GM19463 (cell line): ENCODE results near the gene WDR27.

Source experiments
- ATAC-seq: cut with Tn5 transposase; IDR thresholded peaks from one replicate; pipeline ENCODE4 v1.9.1; 2021; ENCODE audit warnings: mild to moderate bottlenecking, moderate library complexity; ENCODE audit not compliant: unreplicated experiment

WDR27 gene

DNA sequence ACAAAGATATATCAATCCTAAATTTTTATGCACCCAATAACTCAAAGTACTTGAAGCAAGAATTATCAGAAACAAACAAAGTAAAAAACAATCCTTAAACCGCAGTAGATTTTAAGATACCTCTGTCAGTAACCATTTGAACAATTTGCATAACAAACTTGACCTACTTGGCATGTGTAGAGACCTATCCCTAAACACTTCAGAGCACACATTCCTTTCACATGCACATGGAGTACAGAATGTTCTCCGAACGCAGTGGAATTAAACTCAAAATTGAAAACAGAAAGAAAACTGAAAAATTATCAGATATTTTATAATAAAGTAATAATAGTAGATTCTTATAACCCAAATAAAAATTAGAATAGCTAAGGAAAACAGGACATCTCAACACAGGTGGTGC lies 285.6 kb downstream of the WDR27 start:
- ATAC-seq = no peak

DNA sequence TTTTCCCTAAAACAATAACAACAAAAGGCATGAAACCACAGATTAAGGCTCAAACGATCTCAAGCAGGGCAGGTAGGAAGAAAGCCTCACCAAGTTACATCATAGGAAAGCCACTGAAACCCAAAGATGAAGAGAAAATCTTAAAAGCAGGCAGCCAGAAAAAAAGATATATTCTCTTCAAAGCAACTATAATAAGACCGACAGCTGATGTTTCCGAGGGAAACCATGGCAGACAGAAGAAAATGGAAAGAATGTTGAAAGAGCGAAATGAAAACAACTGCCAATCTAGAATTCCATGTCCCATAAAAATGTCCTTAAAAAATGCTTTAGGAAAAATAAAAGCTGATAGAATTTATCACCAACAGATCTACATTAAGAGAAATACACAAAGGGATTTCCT lies 286.6 kb downstream of the WDR27 start:
- ATAC-seq = no peak

DNA sequence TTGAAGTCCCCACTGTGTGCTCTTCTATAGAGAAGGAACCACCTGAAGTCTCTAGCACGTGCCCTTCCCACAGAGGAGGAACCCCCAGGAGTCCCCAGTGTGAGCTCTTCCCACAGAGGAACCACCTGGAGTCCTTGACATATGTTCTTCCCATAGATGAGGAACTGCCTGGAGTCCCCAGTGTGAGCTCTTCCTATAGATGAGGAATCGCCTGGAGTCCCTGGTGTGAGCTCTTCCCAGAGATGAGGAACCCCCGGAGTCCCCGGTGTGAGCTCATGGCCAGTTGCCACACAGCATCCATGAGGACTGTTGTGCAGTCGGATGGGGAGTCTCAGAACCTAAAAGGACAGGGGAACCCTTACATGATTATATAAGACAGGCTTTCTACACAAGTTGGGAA lies 290.1 kb downstream of the WDR27 start:
- ATAC-seq = no peak

DNA sequence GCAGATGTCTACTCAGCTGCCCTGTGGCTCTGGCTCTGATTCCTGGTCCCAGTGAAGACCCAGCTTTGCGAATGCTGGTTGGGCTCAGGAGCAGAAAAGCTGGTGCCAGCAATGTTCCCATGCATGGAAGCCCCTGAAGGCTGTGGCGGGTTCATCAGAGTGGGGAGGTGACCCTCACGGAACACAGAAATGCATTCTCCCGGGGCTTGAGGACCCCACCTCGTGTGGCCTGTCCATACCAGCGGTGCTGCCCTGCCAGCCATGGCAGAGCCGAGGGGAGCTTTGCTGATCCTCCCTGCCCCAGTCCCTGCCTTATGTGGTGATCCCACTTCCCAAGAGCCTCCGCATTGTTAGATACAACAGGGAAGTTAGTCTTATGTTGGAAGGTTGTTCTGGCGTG lies 290.5 kb downstream of the WDR27 start:
- ATAC-seq = no peak

GRCh38 chr6:169409742-169410312 lies 292.0 kb downstream of the WDR27 start:
- ATAC-seq = no peak

DNA sequence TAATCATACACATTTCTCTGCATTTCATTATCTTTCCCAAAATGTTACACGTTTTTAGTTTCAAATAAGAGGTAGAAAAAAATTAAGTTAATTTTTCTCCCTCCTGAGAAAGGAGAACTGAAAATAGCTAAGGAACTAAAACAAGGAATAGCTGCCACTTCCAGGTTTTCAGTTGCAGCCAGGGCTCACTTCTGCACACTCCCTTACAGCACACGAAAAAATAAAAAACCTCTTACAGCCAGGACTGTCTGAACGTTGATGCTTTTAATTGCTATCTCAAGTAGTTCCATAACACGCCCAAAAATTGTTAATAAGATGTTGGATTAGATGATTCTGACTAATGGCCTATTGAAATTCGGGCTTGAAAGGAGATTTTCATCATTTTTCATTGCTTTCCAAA lies 294.5 kb downstream of the WDR27 start:
- no peak for ATAC-seq
